Measurements from ENCODE around the gene MYO5C. TPM values are rescaled to one million over a fixed set of nuclear protein-coding genes. Genes with fewer than 3 reads are reported as not detected.

The MYO5C gene
- total RNA-seq, 4 donors from 2014 or later, result 3.7 to 12.4 (median 7.6) TPM

GRCh38 chr15:52196891-52197290 lies 98.7 kb downstream of the MYO5C start:
- H3K27ac ChIP-seq (replicated peaks in 1 of 4), result no peak overlapping the region
- no peaks in the 10 kb centered on the region for H3K4me1 ChIP-seq
- H3K9me3 ChIP-seq, result no peaks in the 10 kb centered on the region
- no peak for DNase-seq (ENCODE audit: extremely low spot score)
- no peak for TF ChIP-seq EP300 (IDR thresholded peaks at IDR 0.05)
- no peak for TF ChIP-seq POLR2A (IDR thresholded peaks at IDR 0.05; ENCODE audit: low read depth)
- no peak for TF ChIP-seq CTCF (IDR thresholded peaks at IDR 0.05)
- no peak for TF ChIP-seq POLR2AphosphoS5 (IDR thresholded peaks at IDR 0.05)
- H3K36me3 ChIP-seq, result peaks cover 0 to 5% (median 2%) of the 10 kb centered on the region in 4 donors
- no peak overlapping the region for H3K4me3 ChIP-seq
- WGBS, result 82% methylated on average over 3 of the region's 3 CpGs
- intact Hi-C loops (cut with DNase I), result no loop called here
- H3K27me3 ChIP-seq, result no peaks in the 10 kb centered on the region

- no peak for DNase-seq (ENCODE audit: extremely low spot score)
- intact Hi-C loops (cut with DNase I), result no loop called here
- Histone ChIP-seq H3K36me3 (peaks cover 0 to 5% (median 2%) of the 10 kb centered on the region in 4 donors), H3K27ac (replicated peaks in 1 of 4) (no peak overlapping the region), H3K27me3 (no peaks in the 10 kb centered on the region), H3K9me3 (no peaks in the 10 kb centered on the region), H3K4me3 (no peak overlapping the region), H3K4me1 (no peaks in the 10 kb centered on the region)
- WGBS, result 48% methylated on average over 1 of the region's 1 CpG
- TF ChIP-seq CTCF (IDR thresholded peaks at IDR 0.05) (no peak), POLR2A (IDR thresholded peaks at IDR 0.05; ENCODE audit: low read depth) (no peak), EP300 (IDR thresholded peaks at IDR 0.05) (no peak), POLR2AphosphoS5 (IDR thresholded peaks at IDR 0.05) (no peak)
Observed at GRCh38 chr15:52193791-52194190, 101.8 kb downstream of the MYO5C start.

DNA sequence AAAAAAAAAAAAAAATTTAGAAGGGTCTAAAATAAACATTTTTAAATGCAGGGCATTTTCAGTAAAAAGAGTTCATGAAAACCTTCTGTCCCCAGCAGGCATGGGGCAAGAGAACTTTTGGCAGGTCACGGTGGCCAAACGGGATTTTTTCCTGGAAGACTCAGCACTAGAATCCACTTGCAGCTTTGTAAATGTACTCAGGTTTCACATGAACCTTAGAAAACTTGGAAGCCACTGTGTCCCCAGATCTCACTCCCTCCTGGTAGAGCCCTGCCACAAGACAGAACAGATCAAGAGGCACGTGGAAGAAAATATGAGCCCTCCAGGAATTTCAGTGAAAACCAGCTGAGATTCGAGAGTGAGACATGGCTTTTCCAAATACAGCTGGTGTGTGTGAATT lies 102.3 kb downstream of the MYO5C start:
- no peak for DNase-seq (ENCODE audit: extremely low spot score)
- H3K4me1 ChIP-seq, result no peaks in the 10 kb centered on the region
- H3K9me3 ChIP-seq, result no peaks in the 10 kb centered on the region
- no peak overlapping the region for H3K4me3 ChIP-seq
- intact Hi-C loops (cut with DNase I), result no loop called here
- H3K27me3 ChIP-seq, result no peaks in the 10 kb centered on the region
- WGBS, result 72% methylated on average over 4 of the region's 4 CpGs
- H3K27ac ChIP-seq (replicated peaks in 1 of 4), result no peak overlapping the region
- no peak for TF ChIP-seq CTCF (IDR thresholded peaks at IDR 0.05)
- TF ChIP-seq POLR2A (IDR thresholded peaks at IDR 0.05; ENCODE audit: low read depth), result no peak
- no peak for TF ChIP-seq POLR2AphosphoS5 (IDR thresholded peaks at IDR 0.05)
- peaks cover 0 to 5% (median 2%) of the 10 kb centered on the region in 4 donors for H3K36me3 ChIP-seq

DNA sequence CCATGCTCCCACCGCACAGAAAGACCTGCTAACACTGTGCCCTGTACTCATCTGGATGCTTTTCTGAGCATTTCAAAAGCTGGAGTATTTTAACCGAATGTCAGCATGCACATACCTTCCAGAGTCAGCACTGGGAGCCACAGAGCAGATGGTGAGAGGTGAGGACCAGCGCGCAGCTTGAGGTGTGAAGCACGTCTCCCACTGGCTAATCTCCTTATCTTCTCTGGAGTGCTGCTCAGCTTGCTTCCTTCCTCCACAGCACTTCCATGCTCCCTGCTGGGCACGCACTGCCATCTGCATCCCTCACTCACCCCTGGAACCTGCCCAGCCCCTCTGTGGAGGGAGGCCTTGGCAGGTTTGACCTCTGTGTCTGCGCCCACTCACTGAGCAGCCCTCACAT lies 104.4 kb downstream of the MYO5C start, which contains the start of gene GNB5:
TSS of gene GNB5 (minus strand) at position 186 of the 400 bp plus-strand sequence. CDS start 6,716 bp downstream, outside the sequence.
- 82% methylated on average over 7 of the region's 7 CpGs for WGBS
- peak; percentile 60 for DNase-seq (ENCODE audit: extremely low spot score)
- H3K36me3 ChIP-seq, result peaks cover 0 to 3% (median 2%) of the 10 kb centered on the region in 4 donors
- no peak within 1 kb of the TSS for H3K27ac ChIP-seq (replicated peaks in 1 of 4)
- TF ChIP-seq EP300 (IDR thresholded peaks at IDR 0.05) (no peak), POLR2AphosphoS5 (IDR thresholded peaks at IDR 0.05) (no peak), POLR2A (IDR thresholded peaks at IDR 0.05; ENCODE audit: low read depth) (no peak), CTCF (IDR thresholded peaks at IDR 0.05) (no peak)
- no peak within 1 kb of the TSS for H3K4me3 ChIP-seq
- no peaks in the 10 kb centered on the region for H3K9me3 ChIP-seq
- H3K4me1 ChIP-seq, result no peaks in the 10 kb centered on the region
- intact Hi-C loops (cut with DNase I), result no loop called here
- H3K27me3 ChIP-seq, result no peaks in the 10 kb centered on the region
